GM21717 (cell line): ENCODE results near the gene CWF19L2.

Experiments used
- ATAC-seq: cut with Tn5 transposase; IDR thresholded peaks from one replicate; pipeline ENCODE4 v1.9.1; 2021; ENCODE audit warnings: mild to moderate bottlenecking, moderate library complexity; ENCODE audit not compliant: unreplicated experiment

Gene CWF19L2

DNA sequence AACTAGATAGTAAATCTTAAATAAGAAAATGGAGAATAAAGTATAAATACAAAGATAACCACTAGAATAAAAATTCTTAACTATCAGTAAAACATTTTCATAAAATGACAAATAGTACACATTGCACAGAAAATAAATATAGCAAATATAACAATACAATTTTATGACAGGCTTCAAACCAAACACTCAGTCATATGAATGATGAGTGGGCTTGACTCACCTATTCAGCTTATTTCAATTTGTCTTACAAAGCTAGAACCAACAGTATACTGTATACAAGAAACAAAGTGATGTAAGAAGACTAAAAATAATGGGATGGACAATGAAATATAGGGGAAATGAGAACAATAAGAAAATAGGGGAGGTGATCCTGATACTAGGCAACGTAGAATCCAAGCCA is 141.2 kb downstream of the CWF19L2 start:
- no peak for ATAC-seq

DNA sequence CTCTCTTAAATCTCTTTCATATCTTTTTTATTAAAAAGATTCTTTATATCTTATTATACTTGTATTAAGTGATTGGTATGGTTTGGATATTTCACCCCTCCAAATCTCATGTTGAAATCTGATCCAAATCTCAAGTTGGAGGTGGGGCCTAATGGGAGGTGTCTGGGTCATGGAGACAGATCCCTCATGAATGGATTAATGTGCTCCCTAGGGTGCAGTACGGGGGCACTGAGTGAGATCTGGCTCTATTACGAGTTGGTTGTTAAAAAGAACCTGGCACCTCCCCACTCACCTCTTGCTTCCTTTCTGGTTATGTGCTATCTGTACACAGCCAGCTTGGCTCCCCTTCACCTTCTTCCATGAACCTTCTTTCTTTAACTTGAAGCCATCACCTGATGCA is 149.6 kb downstream of the CWF19L2 start:
- no peak for ATAC-seq

DNA sequence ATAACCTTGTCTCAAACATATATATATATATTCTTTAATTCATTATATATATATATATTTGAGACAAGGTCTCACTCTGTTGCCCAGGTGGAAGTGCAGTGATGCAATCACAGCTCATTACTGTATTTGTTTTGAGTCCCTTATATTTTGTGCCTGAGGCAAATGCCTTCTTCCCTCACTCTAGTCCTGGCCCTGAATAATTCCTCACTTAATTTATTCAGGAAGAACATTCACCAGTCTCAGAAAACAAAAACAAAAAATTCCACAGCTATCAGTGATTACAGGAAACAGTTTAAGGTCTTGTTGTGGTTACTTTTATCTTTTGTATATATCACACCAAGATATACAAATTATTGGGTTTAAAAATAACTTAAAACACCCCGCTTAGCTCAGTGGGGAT is 155.7 kb downstream of the CWF19L2 start:
- ATAC-seq, result no peak

DNA sequence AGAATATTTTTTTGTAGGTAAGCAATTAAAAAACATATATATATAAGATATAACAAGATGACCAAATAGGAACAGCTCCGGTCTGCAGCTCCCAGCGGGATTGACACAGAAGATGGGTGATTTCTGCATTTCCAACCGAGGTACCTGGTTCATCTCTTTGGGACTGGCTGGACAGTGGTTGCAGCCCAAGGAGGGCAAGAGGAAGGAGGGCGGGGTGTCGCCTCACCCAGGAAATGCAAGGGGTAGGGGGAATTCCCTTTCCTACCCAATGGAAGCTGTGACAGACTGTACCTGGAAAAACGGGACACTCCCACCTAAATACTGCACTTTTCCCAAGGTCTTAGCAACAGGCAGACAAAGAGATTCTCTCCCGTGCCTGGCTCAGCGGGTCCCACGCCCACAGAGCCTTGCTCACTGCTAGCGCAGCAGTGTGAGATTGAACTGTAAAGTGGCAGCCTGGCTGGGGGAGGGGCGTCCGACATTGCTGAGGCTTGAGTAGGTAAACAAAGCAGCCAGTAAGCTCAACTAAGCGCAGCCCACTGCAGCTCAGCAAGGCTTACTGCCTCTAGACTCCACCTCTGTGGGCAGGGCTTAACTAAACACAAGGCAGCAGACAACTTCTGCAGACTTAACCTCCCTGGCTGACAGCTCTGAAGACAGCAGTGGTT is 163.8 kb downstream of the CWF19L2 start:
- ATAC-seq, result no peak

DNA sequence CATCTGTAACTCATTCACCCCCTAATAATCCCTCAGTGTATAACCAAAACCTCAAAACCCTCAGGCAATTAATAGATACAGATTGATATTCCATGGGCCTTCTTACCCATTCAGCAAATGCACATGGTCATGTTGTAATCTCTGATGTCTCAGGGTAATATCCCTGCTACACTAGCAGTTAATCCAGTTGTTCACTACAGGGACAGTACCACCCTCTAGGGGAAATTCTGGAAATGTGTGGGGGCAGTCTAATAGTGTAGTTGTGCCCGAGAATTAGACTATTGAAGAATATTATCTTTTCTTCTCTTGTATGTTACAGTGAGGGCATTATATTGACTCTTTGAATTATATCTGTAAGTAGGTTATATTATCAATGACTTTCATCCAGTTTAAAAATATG is 175.4 kb downstream of the CWF19L2 start:
- ATAC-seq, result no peak
